Neural crest cell (in vitro differentiated cells): ENCODE results near the gene OR9Q1. TPM values are rescaled to one million over a fixed set of nuclear protein-coding genes. Genes with fewer than 3 reads are reported as not detected.
A peak's percentile ranks its signal among the peaks of the same experiment; 100 is the strongest.

Experiments used
- DNase-seq: peaks from one replicate; pipeline ENCODE4 v3.0.0; 2021; ENCODE audit warnings: low read depth, mixed read lengths, low spot score
- H3K27ac Mint-ChIP-seq: one replicate; pipeline ENCODE4 v1.8.0; 2021; ENCODE audit warnings: mild to moderate bottlenecking, mixed read lengths; ENCODE audit not compliant: unreplicated experiment
- H3K27me3 Mint-ChIP-seq: 2 replicates; pipeline ENCODE4 v1.8.0; 2021; ENCODE audit warnings: low read depth, mild to moderate bottlenecking, mixed read lengths
- H3K36me3 Mint-ChIP-seq: 2 replicates; pipeline ENCODE4 v1.8.0; 2021; ENCODE audit warnings: low read depth, mild to moderate bottlenecking, mixed read lengths
- H3K4me1 Mint-ChIP-seq: 2 replicates; pipeline ENCODE4 v1.8.0; 2021; ENCODE audit warnings: mixed read lengths
- H3K4me3 Mint-ChIP-seq: one replicate; pipeline ENCODE4 v1.8.0; 2021; ENCODE audit warnings: mild to moderate bottlenecking, mixed read lengths
- H3K9me3 Mint-ChIP-seq: 2 replicates; pipeline ENCODE4 v1.8.0; 2021; ENCODE audit warnings: mixed read lengths
- total RNA-seq: library from RNA; stranded (reverse); gene quantifications from 2 replicates; pipeline ENCODE4 v1.2.1, GENCODE V29; 2021
- TF ChIP-seq, protein P1 (sequence below): fragments of 200-600 bp; sonication (generic); conservative IDR thresholded peaks from 2 replicates; pipeline ENCODE4 v1.5.0; 2021; ENCODE audit warnings: antibody characterized with exemption, mild to moderate bottlenecking

The OR9Q1 gene
- total RNA-seq, 1 donor from 2014 or later: not detected

DNA sequence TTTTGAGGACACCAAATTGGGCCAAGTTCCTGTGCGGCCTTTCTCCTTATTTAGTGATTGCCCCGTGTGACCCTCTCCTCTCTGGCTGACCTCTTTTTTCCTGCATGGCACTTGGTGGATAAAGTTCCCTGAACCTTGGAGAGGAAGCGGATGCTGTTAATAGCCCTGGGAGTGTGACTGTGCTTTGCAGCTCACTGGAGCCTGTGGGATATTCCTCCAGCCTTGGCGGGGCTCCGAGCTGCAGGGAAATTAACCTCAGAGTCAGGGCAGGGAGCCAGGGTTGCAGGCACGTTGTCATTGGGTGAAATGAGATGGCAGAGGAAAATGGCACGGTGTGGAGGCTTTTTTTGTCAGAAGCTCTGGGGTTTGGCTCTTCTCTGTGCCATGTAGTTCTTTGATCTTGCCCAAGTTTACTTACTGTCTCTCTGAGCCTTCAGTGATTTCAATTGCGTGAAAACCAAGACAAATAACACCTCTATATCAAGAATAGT is 965 bp downstream of the OR9Q1 start:
- no peaks in the 10 kb centered on the region for H3K9me3 Mint-ChIP-seq
- no peaks in the 10 kb centered on the region for H3K36me3 Mint-ChIP-seq
- H3K4me3 Mint-ChIP-seq: no peak overlapping the region
- H3K27me3 Mint-ChIP-seq: no peaks in the 10 kb centered on the region
- H3K4me1 Mint-ChIP-seq: no peaks in the 10 kb centered on the region
- TF ChIP-seq, protein P1, sequence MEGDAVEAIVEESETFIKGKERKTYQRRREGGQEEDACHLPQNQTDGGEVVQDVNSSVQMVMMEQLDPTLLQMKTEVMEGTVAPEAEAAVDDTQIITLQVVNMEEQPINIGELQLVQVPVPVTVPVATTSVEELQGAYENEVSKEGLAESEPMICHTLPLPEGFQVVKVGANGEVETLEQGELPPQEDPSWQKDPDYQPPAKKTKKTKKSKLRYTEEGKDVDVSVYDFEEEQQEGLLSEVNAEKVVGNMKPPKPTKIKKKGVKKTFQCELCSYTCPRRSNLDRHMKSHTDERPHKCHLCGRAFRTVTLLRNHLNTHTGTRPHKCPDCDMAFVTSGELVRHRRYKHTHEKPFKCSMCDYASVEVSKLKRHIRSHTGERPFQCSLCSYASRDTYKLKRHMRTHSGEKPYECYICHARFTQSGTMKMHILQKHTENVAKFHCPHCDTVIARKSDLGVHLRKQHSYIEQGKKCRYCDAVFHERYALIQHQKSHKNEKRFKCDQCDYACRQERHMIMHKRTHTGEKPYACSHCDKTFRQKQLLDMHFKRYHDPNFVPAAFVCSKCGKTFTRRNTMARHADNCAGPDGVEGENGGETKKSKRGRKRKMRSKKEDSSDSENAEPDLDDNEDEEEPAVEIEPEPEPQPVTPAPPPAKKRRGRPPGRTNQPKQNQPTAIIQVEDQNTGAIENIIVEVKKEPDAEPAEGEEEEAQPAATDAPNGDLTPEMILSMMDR: no peak
- peak overlapping the region; percentile 13 for H3K27ac Mint-ChIP-seq
- DNase-seq: no peak

DNA sequence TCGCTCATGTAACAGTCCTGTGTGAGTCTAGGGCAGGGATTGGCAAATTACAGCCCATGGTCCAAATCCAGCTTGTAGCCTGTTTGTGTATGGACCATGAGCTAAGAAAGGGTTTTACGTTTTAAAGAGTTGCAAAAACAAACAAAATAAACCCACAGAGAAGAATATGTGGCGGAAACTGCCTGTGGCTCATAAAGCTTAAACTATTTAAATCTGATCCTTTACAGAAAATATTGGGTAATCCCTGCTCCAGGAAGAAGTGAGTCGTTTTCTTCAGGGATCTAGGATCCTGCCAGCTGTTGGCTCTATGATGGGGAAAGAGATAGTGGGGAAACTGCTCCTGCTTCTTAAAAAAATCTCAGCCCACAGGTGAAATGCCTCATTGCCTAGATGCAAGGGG is 3.7 kb downstream of the OR9Q1 start:
- Mint-ChIP-seq H3K36me3 (no peaks in the 10 kb centered on the region), H3K4me1 (no peaks in the 10 kb centered on the region), H3K27me3 (no peaks in the 10 kb centered on the region), H3K27ac (no peak overlapping the region), H3K4me3 (no peak overlapping the region), H3K9me3 (no peaks in the 10 kb centered on the region)
- no peak for DNase-seq
- TF ChIP-seq, protein P1: no peak

DNA sequence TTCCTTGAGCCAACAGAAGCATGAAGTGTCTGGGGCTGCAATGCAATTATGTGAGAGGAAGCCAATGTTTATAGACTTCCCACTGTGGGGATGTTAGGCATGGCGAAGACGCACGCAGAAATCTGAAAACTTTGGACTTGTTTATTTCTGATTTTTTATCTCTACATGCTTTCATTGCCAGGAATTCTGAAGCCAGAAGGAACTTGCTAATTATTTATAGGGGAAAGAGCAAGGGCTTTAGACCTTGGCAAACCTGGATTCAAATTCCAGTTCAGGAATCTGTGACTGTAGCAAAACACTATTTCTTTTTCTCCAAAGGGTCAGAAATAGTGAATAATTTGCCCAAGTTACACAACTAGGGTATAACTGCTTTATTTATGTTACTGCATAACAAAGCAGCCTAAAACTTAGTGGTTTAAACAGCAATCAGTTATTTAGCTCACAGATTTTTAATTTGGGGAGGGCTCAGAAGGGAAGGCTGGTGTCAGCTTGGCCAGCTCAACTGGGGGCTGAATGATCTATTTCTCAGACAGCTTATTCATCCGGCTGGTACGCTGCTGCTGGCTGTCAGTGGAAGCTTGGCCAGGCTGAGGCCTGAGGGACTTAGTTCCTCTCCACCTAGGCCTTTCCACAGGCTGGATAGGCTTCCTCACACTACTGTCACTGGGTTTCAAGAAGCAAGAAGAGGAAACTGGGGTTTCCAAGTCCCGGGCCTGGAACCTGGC is 5.2 kb downstream of the OR9Q1 start:
- peak overlapping the region; percentile 39 for H3K27ac Mint-ChIP-seq
- no peak overlapping the region for H3K4me3 Mint-ChIP-seq
- no peaks in the 10 kb centered on the region for H3K27me3 Mint-ChIP-seq
- no peaks in the 10 kb centered on the region for H3K36me3 Mint-ChIP-seq
- no peaks in the 10 kb centered on the region for H3K9me3 Mint-ChIP-seq
- no peak for DNase-seq
- H3K4me1 Mint-ChIP-seq: no peaks in the 10 kb centered on the region
- TF ChIP-seq, protein P1: no peak

DNA sequence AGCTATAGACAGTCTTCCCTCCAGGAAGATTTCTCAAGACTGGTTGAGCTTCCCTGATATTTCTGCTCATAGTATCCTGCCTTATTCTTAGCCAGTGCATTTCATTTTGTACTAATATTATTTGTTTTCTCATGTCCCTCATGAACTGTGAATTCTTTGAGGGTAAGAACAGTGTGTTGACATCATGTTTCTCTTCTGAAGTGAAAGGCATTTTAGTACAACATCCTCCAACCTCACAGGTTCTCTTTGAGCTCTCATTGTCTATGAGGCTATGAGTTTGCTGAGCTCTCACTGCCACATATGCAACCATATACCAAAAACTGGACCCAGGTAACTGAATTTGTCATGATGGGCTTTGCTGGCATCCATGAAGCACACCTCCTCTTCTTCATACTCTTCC is 7.0 kb downstream of the OR9Q1 start, which contains the start of gene OR6Q1:
Gene OR6Q1 (plus strand): TSS at position 301 of the 400 bp plus-strand sequence. CDS start 0 bp downstream, at position 301.
- TF ChIP-seq, protein P1: no peak
- H3K4me1 Mint-ChIP-seq: no peaks in the 10 kb centered on the region
- H3K27ac Mint-ChIP-seq: no peak within 1 kb of the TSS
- DNase-seq: no peak
- no peaks in the 10 kb centered on the region for H3K36me3 Mint-ChIP-seq
- no peaks in the 10 kb centered on the region for H3K9me3 Mint-ChIP-seq
- no peak within 1 kb of the TSS for H3K4me3 Mint-ChIP-seq
- peaks cover 3% of the 10 kb centered on the region for H3K27me3 Mint-ChIP-seq

DNA sequence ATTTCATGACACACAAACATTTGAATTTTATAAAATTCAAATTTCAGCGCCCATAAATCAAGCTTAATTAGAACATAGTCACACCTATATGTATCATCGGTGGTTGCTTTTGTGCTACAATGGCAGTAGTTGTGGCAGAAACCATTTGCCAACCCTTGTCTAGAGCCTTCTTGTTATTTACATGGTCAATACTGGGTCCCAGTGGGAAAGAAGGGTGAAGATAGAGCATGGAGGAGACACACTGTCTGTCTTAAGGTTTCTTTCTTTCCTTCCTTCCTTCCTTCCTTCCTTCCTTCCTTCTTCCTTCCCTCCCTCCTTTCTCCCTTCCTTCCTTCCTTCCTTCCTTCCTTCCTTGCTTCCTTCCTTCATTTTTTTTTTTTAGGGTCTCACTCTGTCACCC is 10.8 kb downstream of the OR9Q1 start:
- no peak overlapping the region for H3K4me3 Mint-ChIP-seq
- H3K27me3 Mint-ChIP-seq: peaks cover 3% of the 10 kb centered on the region

More for the DNA sequence above, 10.8 kb downstream of the OR9Q1 start:
- Mint-ChIP-seq H3K4me1 (no peaks in the 10 kb centered on the region), H3K36me3 (no peaks in the 10 kb centered on the region), H3K27ac (no peak overlapping the region), H3K9me3 (peaks cover 5% of the 10 kb centered on the region)
- TF ChIP-seq, protein P1: no peak
- DNase-seq: no peak
